IMR-90 (cell line): ENCODE results near the gene SLC9A2. TPM values are rescaled to one million over a fixed set of nuclear protein-coding genes. Genes with fewer than 3 reads are reported as not detected.

Experiments
- ATAC-seq: fragments of 200-7000 bp; cut with Tn5 transposase; 2 replicates; pipeline ENCODE4 v1.9.1; 2020; ENCODE audit warnings: low read depth, mild to moderate bottlenecking, moderate library complexity
- BruUV-seq: library from RNA; stranded (reverse); fragments of 400-500 nt; replicated peaks from 2 replicates; lab custom pipeline; 2021; lab: Mats Ljungman, UMichigan
- CTCF ChIA-PET: fragments of 300-600 bp; formaldehyde crosslinking; extraction: SDS; loops from one replicate; lab custom pipeline; 2021; ENCODE audit warnings: antibody characterized with exemption; lab: Yijun Ruan, JAX
- POLR2A ChIA-PET: fragments of 300-600 bp; sonication (Branson Sonifier 250); formaldehyde crosslinking; loops from one replicate; lab custom pipeline; 2022; ENCODE audit warnings: antibody characterized with exemption; ENCODE audit not compliant: unreplicated experiment; lab: Charles Lee
- DNase-seq: peaks from one replicate; pipeline ENCODE4 v3.0.0; 2013
- H2AFZ ChIP-seq: replicated peaks from 2 replicates; pipeline ENCODE3; 2013; ENCODE audit warnings: low read length, mild to moderate bottlenecking; ENCODE audit not compliant: poor library complexity
- H2AK5ac ChIP-seq: 2 replicates; pipeline ENCODE4 v1.6.1; 2013; ENCODE audit warnings: low read depth, low read length, inconsistent platforms
- H2AK9ac ChIP-seq: replicated peaks from 2 replicates; pipeline ENCODE3; 2013; ENCODE audit warnings: mild to moderate bottlenecking, low read depth, low read length, moderate library complexity; ENCODE audit not compliant: poor library complexity
- H2BK120ac ChIP-seq: 2 replicates; pipeline ENCODE4 v1.6.1; 2013; ENCODE audit warnings: low read depth, low read length, inconsistent platforms
- H2BK15ac ChIP-seq: 3 replicates; pipeline ENCODE4 v1.6.1; 2013; ENCODE audit warnings: low read depth, low read length, inconsistent platforms
- H2BK20ac ChIP-seq: 2 replicates; pipeline ENCODE4 v1.6.1; 2013; ENCODE audit warnings: low read depth, mild to moderate bottlenecking, inconsistent platforms, low read length, moderate library complexity
- H2BK5ac ChIP-seq: 2 replicates; pipeline ENCODE4 v1.6.1; 2013; ENCODE audit warnings: mild to moderate bottlenecking, low read depth, low read length, inconsistent platforms; ENCODE audit not compliant: poor library complexity, severe bottlenecking
- H3K14ac ChIP-seq: replicated peaks from 2 replicates; pipeline ENCODE4 v1.6.1; 2013; ENCODE audit warnings: low read depth, low read length, inconsistent platforms
- H3K18ac ChIP-seq: 2 replicates; pipeline ENCODE4 v1.6.1; 2013; ENCODE audit warnings: low read depth, low read length, control low read depth
- H3K23ac ChIP-seq: 2 replicates; pipeline ENCODE4 v1.6.1; 2013; ENCODE audit warnings: low read depth, low read length, inconsistent platforms
- H3K27ac ChIP-seq: 2 replicates; pipeline ENCODE4 v1.5.1; 2013; ENCODE audit warnings: mild to moderate bottlenecking, control low read depth, low read length; ENCODE audit not compliant: insufficient read depth
- H3K27me3 ChIP-seq: 2 replicates; pipeline ENCODE4 v1.6.1; 2013; ENCODE audit warnings: low read length; ENCODE audit not compliant: control insufficient read depth, insufficient read depth
- H3K36me3 ChIP-seq: 2 replicates; pipeline ENCODE4 v1.6.1; 2013; ENCODE audit warnings: low read length, mixed read lengths; ENCODE audit not compliant: control insufficient read depth, insufficient read depth
- H3K4ac ChIP-seq: 2 replicates; pipeline ENCODE4 v1.6.1; 2013; ENCODE audit warnings: low read depth, low read length, inconsistent platforms
- H3K4me1 ChIP-seq: 2 replicates; pipeline ENCODE4 v1.6.1; 2013; ENCODE audit warnings: low read length, mixed read lengths; ENCODE audit not compliant: control insufficient read depth, insufficient read depth
- H3K4me2 ChIP-seq: 2 replicates; pipeline ENCODE4 v1.6.1; 2013; ENCODE audit warnings: low read depth, mild to moderate bottlenecking, control low read depth, low read length, moderate library complexity
- H3K4me3 ChIP-seq: 2 replicates; pipeline ENCODE4 v1.5.1; 2013; ENCODE audit warnings: low read depth, mild to moderate bottlenecking, control low read depth, low read length, moderate library complexity; ENCODE audit not compliant: insufficient read depth
- H3K56ac ChIP-seq: 2 replicates; pipeline ENCODE4 v1.6.1; 2013; ENCODE audit warnings: low read length, inconsistent platforms; ENCODE audit not compliant: insufficient read depth; ENCODE audit errors: extremely low read depth
- H3K79me1 ChIP-seq, 2 experiments: 2 replicates each; pipeline ENCODE4 v1.6.1; 2013; ENCODE audit warnings: low read length in 2 of 2, inconsistent platforms in 1 of 2, low read depth in 1 of 2
- H3K9ac ChIP-seq: 2 replicates; pipeline ENCODE4 v1.6.1; 2013; ENCODE audit warnings: low read depth, low read length, control low read depth
- H3K9me1 ChIP-seq: 2 replicates; pipeline ENCODE4 v1.6.1; 2013; ENCODE audit warnings: low read length, inconsistent platforms; ENCODE audit not compliant: insufficient read depth
- H3K9me3 ChIP-seq: 2 replicates; pipeline ENCODE4 v1.6.1; 2013; ENCODE audit warnings: low read length; ENCODE audit not compliant: control insufficient read depth, insufficient read depth
- H4K20me1 ChIP-seq: 2 replicates; pipeline ENCODE4 v1.6.1; 2013; ENCODE audit warnings: low read length, inconsistent platforms; ENCODE audit not compliant: insufficient read depth
- H4K5ac ChIP-seq: 2 replicates; pipeline ENCODE4 v1.6.1; 2013; ENCODE audit warnings: mild to moderate bottlenecking, low read depth, low read length, control low read depth
- H4K8ac ChIP-seq, 2 experiments: 2 replicates each; pipeline ENCODE4 v1.6.1; 2013; ENCODE audit warnings: low read depth in 2 of 2, low read length in 2 of 2, control low read depth in 1 of 2, inconsistent platforms in 1 of 2
- H4K91ac ChIP-seq: 2 replicates; pipeline ENCODE4 v1.6.1; 2013; ENCODE audit warnings: low read depth, low read length, inconsistent platforms; ENCODE audit not compliant: insufficient read depth
- BHLHE40 ChIP-seq: fragments of 150-350 bp; IDR thresholded peaks from 2 replicates; pipeline ENCODE4 v1.6.1; 2016; ENCODE audit warnings: mild to moderate bottlenecking, low read depth, low read length
- CEBPB ChIP-seq: IDR thresholded peaks from 2 replicates; pipeline ENCODE4 v1.6.1; 2012; ENCODE audit warnings: low read depth, low read length, improper control_type of control experiment
- CHD1 ChIP-seq: IDR thresholded peaks from 2 replicates; pipeline ENCODE4 v1.6.1; 2012; ENCODE audit warnings: low read depth, low read length, improper control_type of control experiment
- FOS ChIP-seq: fragments of 150-350 bp; IDR thresholded peaks from 2 replicates; pipeline ENCODE4 v1.6.1; 2016; ENCODE audit warnings: low read depth, low read length
- MAFK ChIP-seq: IDR thresholded peaks from 2 replicates; pipeline ENCODE4 v1.6.1; 2012; ENCODE audit warnings: low read depth, low read length, improper control_type of control experiment
- MAZ ChIP-seq: IDR thresholded peaks from 2 replicates; pipeline ENCODE4 v1.6.1; 2012; ENCODE audit warnings: low read depth, mild to moderate bottlenecking, low read length, improper control_type of control experiment, moderate library complexity, borderline replicate concordance
- MXI1 ChIP-seq: IDR thresholded peaks from 2 replicates; pipeline ENCODE4 v1.6.1; 2012; ENCODE audit warnings: low read depth, mild to moderate bottlenecking, low read length, moderate library complexity, borderline replicate concordance
- NFE2L2 ChIP-seq: fragments of 150-350 bp; IDR thresholded peaks from 2 replicates; pipeline ENCODE4 v1.6.1; 2016; ENCODE audit warnings: low read depth, mild to moderate bottlenecking, low read length
- POLR2A ChIP-seq: IDR thresholded peaks from 2 replicates; pipeline ENCODE4 v1.6.1; 2012; ENCODE audit warnings: mild to moderate bottlenecking, low read depth, low read length
- RAD21 ChIP-seq: IDR thresholded peaks from 2 replicates; pipeline ENCODE4 v1.6.1; 2012; ENCODE audit warnings: low read length, improper control_type of control experiment
- RCOR1 ChIP-seq: IDR thresholded peaks from 2 replicates; pipeline ENCODE4 v1.6.1; 2012; ENCODE audit warnings: mild to moderate bottlenecking, low read length, improper control_type of control experiment; ENCODE audit not compliant: insufficient replicate concordance
- RFX5 ChIP-seq: IDR thresholded peaks from 2 replicates; pipeline ENCODE4 v1.8.0; 2012; ENCODE audit warnings: low read depth, mild to moderate bottlenecking, low read length, moderate library complexity
- SMC3 ChIP-seq: fragments of 150-350 bp; IDR thresholded peaks from 2 replicates; pipeline ENCODE4 v1.6.1; 2016; ENCODE audit warnings: low read depth, mild to moderate bottlenecking, antibody characterized with exemption, low read length, moderate library complexity
- USF2 ChIP-seq: fragments of 150-350 bp; IDR thresholded peaks from 2 replicates; pipeline ENCODE4 v1.6.1; 2017; ENCODE audit warnings: mild to moderate bottlenecking, antibody characterized with exemption, low read length, low read depth
- WGBS, 2 experiments: methylation state at CpG; one replicate each; pipeline versions ENCODE4 v1.1.5 to v1.1.7; 2013; ENCODE audit warnings: missing lambda C conversion rate in 2 of 2; ENCODE audit not compliant: insufficient read length in 1 of 2; ENCODE audit errors: extremely low coverage in 2 of 2; 5-methylcytosine and 5-hydroxymethylcytosine counted together
- dilution Hi-C: fragments of 300-500 bp; cut with HindIII; formaldehyde crosslinking; loops from one replicate; pipeline ENCODE4 v1.14.3; 2018; ENCODE audit warnings: low sequenced_read_pairs; ENCODE audit not compliant: unreplicated experiment
- in situ Hi-C: fragments of 300-500 bp; cut with MboI; formaldehyde crosslinking; loops from 3 replicates; pipeline ENCODE4 v1.14.3; 2019; ENCODE audit warnings: low sequenced_read_pairs, inconsistent platforms, mixed read lengths
- intact Hi-C: fragments of 100-400 bp; cut with micrococcal nuclease; formaldehyde crosslinking; loops from 2 replicates; pipeline ENCODE4 v1.10.0; 2022
- polyA plus RNA-seq, 3 experiments: library from polyadenylated mRNA; depleted of rRNA; stranded (reverse); fragments of >200 nt; gene quantifications; 2 replicates each; pipeline ENCODE4 v1.2.3, GENCODE V29; 2012; ENCODE audit warnings: low replicate concordance in 1 of 3
- total RNA-seq: library from RNA; depleted of rRNA; stranded (reverse); fragments of >200 nt; gene quantifications from 2 replicates; pipeline ENCODE4 v1.2.3, GENCODE V29; 2012
- TF ChIP-seq, protein P1 (sequence below): conservative IDR thresholded peaks from 2 replicates; pipeline ENCODE4 v1.5.1; 2012; ENCODE audit warnings: mild to moderate bottlenecking, low read depth, low read length, improper control_type of control experiment
- TF ChIP-seq, protein P2 (sequence below): fragments of 150-350 bp; IDR thresholded peaks from 2 replicates; pipeline ENCODE4 v1.6.1; 2016; ENCODE audit warnings: low read depth, mild to moderate bottlenecking, low read length, moderate library complexity, borderline replicate concordance

SLC9A2 gene
- total and polyA plus RNA-seq, 2 of the 4 experiments (the other 2 are of a cell fraction) = not detected

DNA sequence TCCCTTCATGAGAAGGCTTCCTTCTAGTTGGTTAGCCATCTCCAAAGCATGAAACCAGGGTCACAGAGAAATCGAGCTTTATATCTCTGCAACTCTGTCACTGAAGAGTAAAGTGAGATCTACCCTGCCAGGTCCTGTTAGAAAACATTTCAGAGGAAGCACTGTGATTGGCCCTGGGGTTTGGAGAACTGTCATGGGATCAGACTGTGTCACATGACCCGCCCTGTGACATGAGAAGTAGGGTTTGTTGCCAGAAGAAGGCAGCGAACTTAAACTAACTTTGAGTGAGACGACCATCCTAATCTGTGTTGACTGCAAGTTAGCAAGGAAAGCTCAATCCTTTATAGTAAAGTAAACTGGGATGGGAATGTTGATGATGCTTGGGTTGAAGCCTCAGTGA, 55.5 kb downstream of the SLC9A2 start:
- DNase-seq = no peak
- no peak for ATAC-seq
- Histone ChIP-seq H2AFZ (no peak overlapping the region), H3K9me1 (no peaks in the 10 kb centered on the region), H3K36me3 (no peaks in the 10 kb centered on the region), H4K8ac (no peak overlapping the region), H4K91ac (no peak overlapping the region), H3K14ac (no peak overlapping the region), H2BK20ac (no peak overlapping the region), H2AK5ac (no peak overlapping the region), H3K9ac (no peak overlapping the region), H3K4me2 (no peak overlapping the region), H2BK5ac (no peak overlapping the region), H3K27ac (no peak overlapping the region), H2BK15ac (no peak overlapping the region), H3K4ac (no peak overlapping the region), H3K9me3 (no peaks in the 10 kb centered on the region), H2BK120ac (no peak overlapping the region), H4K5ac (no peak overlapping the region), H3K23ac (no peak overlapping the region), H3K27me3 (no peaks in the 10 kb centered on the region), H4K20me1 (no peaks in the 10 kb centered on the region), H3K4me3 (no peak overlapping the region), H3K4me1 (no peaks in the 10 kb centered on the region), H3K18ac (no peak overlapping the region), H3K79me1 (no peaks in the 10 kb centered on the region), H3K56ac (no peak overlapping the region), H2AK9ac (no peak overlapping the region)
- dilution Hi-C loops (no loop called here), intact Hi-C loops (no loop called here), in situ Hi-C loops (no loop called here)
- ChIA-PET POLR2A (no interaction called here), CTCF (no interaction called here)
- 49% methylated on average over 3 of the region's 4 CpGs; no CpG with 5 or more reads in 1 of the 2 experiments for WGBS, 2 experiments
- TF ChIP-seq SMC3 (no peak), USF2 (no peak), FOS (no peak), RAD21 (no peak), CHD1 (no peak), BHLHE40 (no peak), MAFK (no peak), MXI1 (no peak), CEBPB (no peak), RFX5 (no peak), POLR2A (no peak), MAZ (no peak), NFE2L2 (no peak), RCOR1 (no peak)
- TF ChIP-seq, protein P1, sequence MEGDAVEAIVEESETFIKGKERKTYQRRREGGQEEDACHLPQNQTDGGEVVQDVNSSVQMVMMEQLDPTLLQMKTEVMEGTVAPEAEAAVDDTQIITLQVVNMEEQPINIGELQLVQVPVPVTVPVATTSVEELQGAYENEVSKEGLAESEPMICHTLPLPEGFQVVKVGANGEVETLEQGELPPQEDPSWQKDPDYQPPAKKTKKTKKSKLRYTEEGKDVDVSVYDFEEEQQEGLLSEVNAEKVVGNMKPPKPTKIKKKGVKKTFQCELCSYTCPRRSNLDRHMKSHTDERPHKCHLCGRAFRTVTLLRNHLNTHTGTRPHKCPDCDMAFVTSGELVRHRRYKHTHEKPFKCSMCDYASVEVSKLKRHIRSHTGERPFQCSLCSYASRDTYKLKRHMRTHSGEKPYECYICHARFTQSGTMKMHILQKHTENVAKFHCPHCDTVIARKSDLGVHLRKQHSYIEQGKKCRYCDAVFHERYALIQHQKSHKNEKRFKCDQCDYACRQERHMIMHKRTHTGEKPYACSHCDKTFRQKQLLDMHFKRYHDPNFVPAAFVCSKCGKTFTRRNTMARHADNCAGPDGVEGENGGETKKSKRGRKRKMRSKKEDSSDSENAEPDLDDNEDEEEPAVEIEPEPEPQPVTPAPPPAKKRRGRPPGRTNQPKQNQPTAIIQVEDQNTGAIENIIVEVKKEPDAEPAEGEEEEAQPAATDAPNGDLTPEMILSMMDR = no peak
- TF ChIP-seq, protein P2, sequence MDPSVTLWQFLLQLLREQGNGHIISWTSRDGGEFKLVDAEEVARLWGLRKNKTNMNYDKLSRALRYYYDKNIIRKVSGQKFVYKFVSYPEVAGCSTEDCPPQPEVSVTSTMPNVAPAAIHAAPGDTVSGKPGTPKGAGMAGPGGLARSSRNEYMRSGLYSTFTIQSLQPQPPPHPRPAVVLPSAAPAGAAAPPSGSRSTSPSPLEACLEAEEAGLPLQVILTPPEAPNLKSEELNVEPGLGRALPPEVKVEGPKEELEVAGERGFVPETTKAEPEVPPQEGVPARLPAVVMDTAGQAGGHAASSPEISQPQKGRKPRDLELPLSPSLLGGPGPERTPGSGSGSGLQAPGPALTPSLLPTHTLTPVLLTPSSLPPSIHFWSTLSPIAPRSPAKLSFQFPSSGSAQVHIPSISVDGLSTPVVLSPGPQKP = no peak
- BruUV-seq = no TSS peak
